GM18526 (cell line): ENCODE data around the gene ATP6V1G2.

Experiments
- POLR2A ChIP-seq: IDR thresholded peaks from 3 replicates; pipeline ENCODE4 v1.6.1; 2011; ENCODE audit not compliant: insufficient read length; ENCODE audit errors: extremely low read depth

The ATP6V1G2 gene

DNA sequence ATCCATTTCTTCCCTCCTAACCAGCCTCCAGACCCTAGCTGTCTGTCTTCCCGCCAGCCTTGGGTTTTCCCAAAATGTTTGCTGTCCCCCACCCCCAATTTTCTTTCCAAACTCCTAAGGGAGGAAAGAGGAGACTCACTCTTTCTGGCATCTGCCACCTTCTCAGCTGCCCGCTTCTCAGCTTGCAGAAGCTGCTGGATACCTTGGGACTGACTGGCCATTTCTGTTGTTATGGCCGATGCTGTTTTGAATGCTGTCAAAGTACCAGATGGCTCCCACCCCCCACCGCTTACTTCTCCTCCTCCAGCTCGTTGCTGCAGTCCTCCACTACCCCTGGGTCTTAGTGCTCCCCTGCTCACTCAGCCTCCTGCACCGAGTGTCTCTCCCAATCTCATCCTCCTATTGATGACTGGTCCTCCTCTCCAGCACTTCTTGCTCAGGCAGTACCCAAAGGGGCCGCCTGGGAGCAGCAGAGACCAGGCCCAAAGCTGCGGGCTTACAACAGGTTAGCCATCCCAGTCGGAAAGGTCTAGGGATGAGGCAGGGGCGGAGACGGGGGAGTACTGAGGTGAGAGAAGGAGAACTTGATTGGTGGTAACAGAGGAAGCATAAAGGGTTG lies at the start of gene ATP6V1G2:
TSS of gene ATP6V1G2 (minus strand) at position 270 of the 619 bp plus-strand sequence. CDS start at position 221, 49 bp downstream.
- no peak for TF ChIP-seq POLR2A

DNA sequence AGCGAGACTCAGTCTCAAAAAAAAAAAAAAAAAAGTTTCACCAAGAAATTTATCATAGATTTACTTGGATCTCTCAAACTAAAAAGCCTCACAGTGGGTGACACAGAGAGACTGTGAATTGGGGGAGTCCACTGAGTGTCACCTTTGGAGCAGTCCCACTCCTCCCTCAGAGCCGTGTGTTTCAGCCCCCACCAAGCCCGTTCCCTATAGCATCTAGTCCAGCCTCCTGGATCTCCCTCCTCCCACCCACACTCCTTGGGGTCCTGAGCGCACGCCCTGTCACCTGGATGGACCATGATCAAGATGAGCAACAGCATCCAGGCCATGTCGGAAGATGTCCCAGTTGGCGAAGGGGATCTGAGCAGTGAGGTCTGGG lies 46.0 kb upstream of the ATP6V1G2 start:
- TF ChIP-seq POLR2A: no peak

DNA sequence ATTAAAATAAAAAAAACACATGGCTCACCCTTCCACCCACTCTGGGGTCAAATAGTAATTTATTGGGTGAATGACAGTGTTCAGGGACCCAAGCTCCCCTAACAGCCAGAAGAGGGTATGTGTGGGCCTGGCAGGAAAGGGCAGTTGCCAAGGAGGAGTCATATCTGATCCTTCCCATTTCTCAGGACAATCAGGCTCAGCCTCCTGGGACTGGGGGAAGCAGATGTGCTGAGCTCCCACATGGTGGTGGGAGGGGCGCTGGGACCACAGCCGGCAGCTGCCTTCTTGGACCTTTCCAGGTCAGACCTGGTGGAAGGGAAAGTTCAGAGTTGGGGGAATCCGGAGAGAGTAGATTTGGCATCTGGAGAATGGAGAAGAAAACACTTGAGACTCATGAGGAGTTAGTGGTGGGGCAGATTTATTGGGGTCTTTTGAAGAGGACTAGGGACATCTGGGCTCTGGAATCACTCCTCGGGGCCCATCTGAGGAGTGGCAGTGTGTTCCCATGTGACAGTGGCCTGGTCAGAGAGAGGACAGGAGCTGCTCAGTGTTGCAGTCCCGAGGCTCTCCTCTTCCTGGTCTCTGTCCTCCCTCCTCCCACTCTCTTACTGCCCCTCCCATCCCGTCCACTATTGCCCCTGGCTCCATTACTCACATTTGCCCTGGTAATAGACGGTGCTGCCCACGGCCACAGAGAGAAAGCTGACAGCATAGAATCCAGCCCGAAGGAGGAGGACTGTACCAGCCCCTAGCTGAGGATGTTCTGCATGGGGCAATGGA lies 42.7 kb upstream of the ATP6V1G2 start:
- TF ChIP-seq POLR2A: no peak

DNA sequence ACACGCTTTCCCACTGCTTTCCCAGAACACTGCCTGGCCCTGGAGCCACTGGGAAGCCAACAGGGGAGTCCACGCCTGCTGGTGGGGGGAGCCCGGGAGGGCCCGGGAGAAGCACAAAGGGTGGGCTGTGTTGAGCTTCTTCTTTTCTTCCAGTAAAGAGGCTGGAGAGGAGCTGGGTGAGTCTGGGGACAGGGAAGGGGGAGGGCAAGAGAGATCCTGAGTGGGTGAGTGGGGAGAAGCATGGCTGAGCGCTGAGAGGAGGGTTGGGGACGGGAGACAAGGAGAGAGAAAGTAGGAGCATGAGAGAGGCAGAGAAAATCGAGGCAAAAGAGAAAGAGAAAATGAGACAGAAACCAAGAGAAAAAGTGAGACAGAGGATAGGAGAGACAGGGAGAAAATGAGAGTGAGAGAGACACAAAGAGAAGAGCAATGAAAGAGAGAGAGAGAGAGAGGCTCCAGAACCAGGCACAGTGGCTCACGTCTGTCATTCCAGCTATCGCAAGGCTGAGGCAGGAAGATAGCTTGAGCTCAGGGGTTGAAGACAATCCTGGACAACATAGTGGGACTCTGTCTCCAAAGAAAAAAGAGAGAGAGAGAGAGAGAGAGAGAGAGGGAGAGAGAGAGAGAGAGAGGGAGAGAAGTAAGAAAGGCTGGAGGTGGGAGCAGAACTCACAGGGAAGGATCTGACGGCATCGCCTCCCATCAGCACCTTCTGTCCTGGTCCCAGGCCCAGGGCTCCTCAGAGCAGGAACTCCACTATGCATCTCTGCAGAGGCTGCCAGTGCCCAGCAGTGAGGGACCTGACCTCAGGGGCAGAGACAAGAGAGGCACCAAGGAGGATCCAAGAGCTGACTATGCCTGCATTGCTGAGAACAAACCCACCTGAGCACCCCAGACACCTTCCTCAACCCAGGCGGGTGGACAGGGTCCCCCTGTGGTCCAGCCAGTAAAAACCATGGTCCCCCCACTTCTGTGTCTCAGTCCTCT lies 41.7 kb upstream of the ATP6V1G2 start:
- no peak for TF ChIP-seq POLR2A

DNA sequence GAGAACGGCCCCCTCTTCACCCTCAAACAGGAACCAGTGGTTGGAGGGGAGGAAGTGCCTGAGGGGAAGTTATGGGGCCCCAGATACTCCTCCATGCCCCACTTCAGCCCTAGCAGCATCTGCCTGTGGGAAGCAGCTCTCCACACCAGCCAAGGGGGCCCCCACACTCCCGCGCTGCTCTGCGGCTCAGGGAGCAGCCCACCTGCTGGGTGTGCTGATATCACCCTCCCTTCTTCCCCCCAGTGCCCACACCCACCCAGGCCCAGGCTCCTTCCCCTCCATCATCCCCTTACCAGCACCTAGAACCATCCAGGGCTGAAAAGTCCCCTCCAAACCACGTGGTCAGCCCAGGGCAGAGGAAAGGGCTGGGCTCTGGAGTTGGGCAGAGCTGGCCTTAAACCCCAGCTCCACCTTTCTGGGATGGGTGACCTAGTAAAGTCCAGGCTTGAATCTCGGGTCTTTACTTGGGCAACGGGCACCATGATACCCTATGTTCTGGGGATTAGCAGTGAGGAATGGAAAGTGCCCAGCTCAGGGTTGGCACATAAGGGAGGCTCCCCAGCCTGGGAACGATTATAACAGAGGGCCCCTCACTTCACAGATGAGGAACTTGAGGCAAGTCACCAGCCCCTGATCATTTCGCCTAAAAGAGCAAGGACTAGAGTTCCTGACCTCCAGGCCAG lies 40.3 kb upstream of the ATP6V1G2 start:
- peak; percentile 27 for TF ChIP-seq POLR2A

- TF ChIP-seq POLR2A: no peak
Measured at GRCh38 chr6:31586008-31586407, 39.6 kb upstream of the ATP6V1G2 start, which contains the start of gene LST1. LST1 (plus strand) TSS chr6:31586277; CDS start chr6:31587300, 1,023 bp downstream.

DNA sequence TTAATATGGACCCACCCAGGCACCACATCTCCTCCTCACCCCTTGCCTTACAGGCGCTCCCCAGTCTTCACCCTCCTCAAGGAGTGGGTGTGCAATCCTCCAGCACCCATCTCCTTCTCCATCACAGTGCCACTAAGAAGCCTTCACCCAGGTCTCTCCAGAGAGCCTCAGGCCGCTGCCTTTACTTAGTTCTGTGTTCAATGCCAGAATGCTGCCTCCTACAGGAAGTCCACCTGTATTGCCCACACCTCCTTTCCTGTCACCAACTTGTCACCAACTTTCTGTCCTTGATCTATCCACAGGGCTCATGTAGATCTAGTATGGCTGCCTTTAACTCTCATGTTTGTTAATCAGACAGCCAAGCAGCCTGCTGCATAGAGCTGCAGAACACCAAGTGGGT lies 39.1 kb upstream of the ATP6V1G2 start:
- no peak for TF ChIP-seq POLR2A

DNA sequence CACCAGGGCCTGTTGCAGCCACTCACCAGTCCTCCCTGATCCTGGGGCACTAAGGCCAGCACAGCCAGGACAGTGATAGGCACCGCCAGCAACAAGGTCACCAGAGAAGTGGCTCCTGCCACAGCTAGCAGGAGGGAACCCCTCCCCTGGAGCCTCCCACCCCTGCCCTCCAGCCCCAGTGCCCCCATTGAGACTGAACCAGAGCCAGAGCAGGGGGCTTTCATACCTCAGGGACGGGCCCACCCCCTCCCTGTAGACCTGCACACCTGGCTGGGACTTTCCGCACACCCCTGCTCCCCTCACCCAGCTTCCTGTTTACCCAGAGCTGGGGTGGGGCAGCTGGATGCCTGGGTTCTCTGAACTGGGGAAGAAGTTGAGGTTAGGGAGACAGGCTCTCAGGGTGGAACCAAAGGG lies 35.8 kb upstream of the ATP6V1G2 start, which contains the start of gene LTB:
TSS of gene LTB (minus strand) at position 195 of the 414 bp plus-strand sequence. CDS start at position 188, 7 bp downstream.
- peak; percentile 23 for TF ChIP-seq POLR2A

DNA sequence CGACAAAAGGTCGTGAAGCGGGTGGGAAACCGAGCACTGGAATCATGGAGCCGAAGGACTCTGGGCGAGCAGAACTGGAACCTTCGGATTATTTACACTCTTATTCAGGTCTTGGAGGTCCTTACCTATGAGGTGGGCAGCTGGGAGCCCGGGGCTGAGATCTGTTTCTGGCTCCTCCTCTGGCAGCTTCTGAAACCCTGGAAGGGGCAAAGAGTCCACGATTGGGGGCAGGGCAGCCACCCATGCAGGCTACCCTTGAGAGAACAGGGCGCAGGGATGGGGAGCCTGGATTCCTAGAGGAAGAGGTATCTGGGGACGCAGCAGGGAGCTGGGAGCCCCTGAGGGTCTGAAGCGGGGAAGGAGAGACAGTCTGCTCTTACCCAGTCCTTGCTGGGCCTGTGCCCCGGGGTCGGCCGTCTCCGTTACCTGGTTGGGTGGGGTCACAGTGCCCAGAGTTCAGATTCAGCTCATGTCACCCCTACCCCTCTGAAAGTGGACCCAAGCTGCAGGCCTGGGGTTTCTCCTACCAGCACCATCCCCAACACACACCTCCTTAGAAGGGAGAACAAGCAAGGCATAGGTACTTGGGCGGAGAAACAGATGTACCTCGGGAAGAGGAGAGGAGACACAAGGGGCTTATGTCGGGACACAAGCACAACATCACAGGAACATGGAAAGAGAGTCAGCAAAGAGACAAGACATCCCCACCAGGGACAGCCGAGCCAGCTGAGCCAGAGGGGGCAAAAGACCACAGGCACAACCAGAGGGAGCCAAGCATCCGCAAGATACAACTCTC lies 35.2 kb upstream of the ATP6V1G2 start:
- no peak for TF ChIP-seq POLR2A

DNA sequence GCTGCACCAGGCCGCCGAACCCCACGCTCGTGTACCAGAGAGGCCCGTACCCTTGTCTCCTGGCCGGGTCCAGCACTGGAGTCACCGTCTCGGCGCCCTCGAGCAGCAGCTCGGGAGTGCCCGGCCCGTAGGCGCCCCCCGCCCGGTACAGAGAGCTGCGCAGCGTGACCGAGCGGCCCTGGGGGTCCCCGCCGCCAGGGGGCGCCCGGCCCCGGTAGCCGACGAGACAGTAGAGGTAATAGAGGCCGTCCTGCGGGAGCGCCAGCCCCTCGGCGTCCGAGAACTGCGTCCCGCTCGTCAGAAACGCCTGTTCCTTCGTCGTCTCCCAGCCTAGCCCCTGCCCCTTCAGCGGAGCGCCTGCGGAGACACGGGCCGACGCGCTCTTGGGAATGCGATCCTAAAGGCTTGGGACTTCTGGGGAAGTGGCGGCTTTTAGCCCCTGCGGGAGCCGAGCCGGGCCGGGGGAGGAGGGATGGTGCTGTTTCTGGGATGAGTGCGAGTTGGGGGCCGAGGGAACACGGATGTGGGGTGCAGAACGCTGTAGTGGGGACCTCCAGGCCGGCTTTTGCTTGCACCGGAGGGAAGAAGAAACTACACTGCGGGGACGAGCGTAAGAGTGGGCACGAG lies 34.5 kb upstream of the ATP6V1G2 start:
- peak; percentile 42 for TF ChIP-seq POLR2A

- no peak for TF ChIP-seq POLR2A
Measured at GRCh38 chr6:31580438-31580740, 34.0 kb upstream of the ATP6V1G2 start.

GRCh38 chr6:31579546-31580437 lies 33.4 kb upstream of the ATP6V1G2 start:
- no peak for TF ChIP-seq POLR2A

GRCh38 chr6:31579119-31579505 lies 32.7 kb upstream of the ATP6V1G2 start:
- TF ChIP-seq POLR2A: no peak
